GM12864 (cell line): ENCODE results near the gene TMEM119.
"Not testable (repeated sequence)": the region's sequence is repeated elsewhere in the genome, so short reads cannot be mapped to it uniquely, and the experiment has no call there.

Experiments
- DNase-seq: peaks from one replicate; pipeline ENCODE4 v3.0.0-alpha.2; 2011; ENCODE audit warnings: low read depth
- H3K4me3 ChIP-seq: 2 replicates; pipeline ENCODE4 v1.5.1; 2011; ENCODE audit warnings: mild to moderate bottlenecking, low read depth, low read length, control low read depth
- TF ChIP-seq, protein P1 (sequence below): IDR thresholded peaks from 2 replicates; pipeline ENCODE4 v1.5.1; 2011; ENCODE audit warnings: low read depth, mild to moderate bottlenecking, moderate library complexity, low read length, control low read depth, inconsistent platforms; ENCODE audit errors: missing control alignments

The TMEM119 gene

DNA sequence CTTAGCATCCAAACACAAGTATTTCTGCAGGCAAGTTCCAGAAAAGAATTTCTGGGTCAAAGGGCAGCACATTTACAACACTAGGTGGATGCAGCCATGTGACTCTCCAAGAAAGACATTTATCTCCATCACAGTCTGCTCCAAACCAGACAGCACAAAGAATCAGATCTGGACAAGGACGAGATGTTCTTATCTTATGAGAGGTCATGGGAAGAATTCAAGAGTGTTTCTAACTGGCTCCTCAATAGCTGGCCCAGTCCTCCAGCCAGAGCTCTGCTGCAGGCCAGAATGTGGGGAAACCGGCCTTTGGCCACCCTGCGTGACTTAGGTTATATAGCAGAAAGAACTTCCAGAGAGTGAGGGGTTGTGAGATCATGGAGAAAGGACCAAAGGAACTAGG lies 17.4 kb downstream of the TMEM119 start:
- TF ChIP-seq, protein P1, sequence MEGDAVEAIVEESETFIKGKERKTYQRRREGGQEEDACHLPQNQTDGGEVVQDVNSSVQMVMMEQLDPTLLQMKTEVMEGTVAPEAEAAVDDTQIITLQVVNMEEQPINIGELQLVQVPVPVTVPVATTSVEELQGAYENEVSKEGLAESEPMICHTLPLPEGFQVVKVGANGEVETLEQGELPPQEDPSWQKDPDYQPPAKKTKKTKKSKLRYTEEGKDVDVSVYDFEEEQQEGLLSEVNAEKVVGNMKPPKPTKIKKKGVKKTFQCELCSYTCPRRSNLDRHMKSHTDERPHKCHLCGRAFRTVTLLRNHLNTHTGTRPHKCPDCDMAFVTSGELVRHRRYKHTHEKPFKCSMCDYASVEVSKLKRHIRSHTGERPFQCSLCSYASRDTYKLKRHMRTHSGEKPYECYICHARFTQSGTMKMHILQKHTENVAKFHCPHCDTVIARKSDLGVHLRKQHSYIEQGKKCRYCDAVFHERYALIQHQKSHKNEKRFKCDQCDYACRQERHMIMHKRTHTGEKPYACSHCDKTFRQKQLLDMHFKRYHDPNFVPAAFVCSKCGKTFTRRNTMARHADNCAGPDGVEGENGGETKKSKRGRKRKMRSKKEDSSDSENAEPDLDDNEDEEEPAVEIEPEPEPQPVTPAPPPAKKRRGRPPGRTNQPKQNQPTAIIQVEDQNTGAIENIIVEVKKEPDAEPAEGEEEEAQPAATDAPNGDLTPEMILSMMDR: no peak
- no peak for DNase-seq
- H3K4me3 ChIP-seq: no peak overlapping the region

DNA sequence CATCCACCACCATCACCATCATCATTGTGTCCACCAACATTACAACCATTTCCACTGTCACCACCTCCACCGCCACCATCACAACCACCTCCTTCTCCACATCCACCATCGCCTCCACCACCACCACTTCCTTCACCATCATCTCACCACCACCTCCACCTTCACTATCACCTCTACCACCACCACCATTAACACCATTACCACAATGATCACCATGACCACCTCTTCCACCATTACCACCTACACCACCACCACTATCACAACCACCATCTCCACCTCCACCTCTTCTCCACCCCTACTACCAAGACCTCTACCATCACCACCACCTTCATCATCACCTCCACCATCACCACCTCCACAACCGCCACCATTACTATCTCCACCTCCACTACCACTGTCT lies 19.1 kb downstream of the TMEM119 start:
- TF ChIP-seq, protein P1: no peak
- DNase-seq: no peak
- H3K4me3 ChIP-seq: no peak overlapping the region

DNA sequence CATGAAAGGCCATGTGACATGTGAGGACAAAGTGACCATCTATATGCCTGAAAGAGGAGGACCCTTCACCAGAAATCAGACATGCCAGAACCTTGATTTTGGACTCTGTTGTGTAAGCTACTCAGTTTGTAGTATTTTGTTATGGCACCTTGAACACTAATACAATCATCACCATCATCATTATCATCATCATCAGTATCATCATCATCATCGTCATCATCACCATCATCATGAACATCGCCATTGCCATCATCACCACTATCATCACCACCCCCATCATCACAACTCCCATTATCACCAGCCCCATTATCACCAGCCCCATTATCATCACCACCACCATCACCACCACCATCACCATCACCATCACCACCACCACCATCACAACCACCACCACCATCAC lies 19.6 kb downstream of the TMEM119 start:
- TF ChIP-seq, protein P1: no peak

DNA sequence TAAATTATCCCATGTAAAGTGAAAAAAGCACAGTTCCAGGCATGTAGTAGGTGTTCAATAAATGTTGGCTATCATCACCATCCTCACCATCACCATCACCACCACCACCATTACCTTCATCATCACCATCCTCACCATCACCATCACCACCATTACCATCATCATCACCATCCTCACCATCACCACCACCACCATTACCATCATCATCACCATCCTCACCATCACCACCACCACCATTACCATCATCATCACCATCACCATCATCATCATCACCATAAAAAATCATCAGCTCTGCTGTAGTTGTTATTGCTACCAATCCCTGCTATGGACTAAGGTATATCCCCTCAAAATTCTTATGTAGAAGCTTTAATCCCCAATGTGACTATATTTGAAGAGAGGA lies 20.4 kb downstream of the TMEM119 start:
- no peak overlapping the region for H3K4me3 ChIP-seq
- no peak for DNase-seq
- TF ChIP-seq, protein P1: no peak

More for the DNA sequence above, 19.6 kb downstream of the TMEM119 start:
- DNase-seq: no peak
- no peak overlapping the region for H3K4me3 ChIP-seq

DNA sequence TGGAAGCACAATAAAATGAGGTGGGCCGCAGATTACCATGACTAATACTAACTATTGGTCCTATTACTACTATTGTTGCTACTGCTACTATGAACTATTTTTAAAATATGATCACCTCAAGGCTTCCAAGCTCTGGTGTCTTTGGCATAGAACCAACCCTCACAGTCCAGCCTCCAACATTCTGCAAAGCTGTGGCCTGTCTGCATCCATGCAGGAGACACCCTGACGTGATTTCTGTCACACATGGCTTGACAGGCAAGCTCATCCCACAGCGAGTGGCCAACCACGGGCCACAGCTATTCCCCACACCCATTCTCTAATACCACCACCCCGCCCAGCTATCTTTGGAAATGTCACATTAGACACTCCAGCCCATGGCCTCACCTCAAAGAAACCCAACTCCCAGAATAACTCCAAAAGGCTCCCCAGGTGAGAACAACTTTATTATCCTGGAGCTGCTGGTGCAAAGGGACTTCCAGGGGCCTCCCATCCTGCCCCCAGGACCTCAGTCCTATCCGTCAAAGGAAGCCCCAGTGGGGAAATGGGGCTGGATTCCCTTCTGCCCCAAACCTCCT lies 21.1 kb downstream of the TMEM119 start:
- DNase-seq: no peak
- TF ChIP-seq, protein P1: no peak
- no peak overlapping the region for H3K4me3 ChIP-seq

DNA sequence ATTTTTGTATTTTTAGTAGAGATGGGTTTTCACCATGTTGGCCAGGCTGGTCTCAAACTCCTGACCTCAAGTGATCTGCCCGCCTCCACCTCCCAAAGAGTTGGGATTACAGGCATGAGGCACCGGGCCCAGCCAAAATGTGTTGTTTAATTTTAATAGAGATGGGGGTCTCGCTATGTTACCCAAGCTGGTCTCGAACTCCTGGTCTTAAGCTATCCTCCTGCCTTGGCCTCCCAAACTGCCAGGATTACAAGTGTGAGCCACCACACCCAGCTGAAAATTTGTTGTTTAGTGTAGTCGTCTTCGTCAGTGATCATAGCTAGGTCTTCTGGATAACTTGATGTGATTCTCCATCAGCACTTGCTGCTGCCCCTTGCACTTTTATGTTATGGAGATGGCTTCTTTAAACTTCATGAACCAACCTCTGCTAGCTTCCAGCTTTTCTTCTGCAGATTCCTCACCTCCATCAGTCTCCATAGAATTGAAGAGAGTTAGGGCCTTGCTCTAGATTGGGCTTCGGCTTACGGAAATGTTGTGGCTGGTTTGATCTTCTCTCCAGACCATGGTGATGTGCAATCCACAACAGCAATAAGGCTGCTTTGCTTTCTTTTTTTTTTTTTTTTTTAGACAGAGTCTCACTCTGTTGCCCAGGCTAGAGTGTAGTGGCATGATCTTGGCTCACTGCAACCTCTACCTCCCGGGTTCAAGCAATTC lies 22.5 kb downstream of the TMEM119 start:
- TF ChIP-seq, protein P1: no peak
- no peak overlapping the region for H3K4me3 ChIP-seq
- DNase-seq: no peak

DNA sequence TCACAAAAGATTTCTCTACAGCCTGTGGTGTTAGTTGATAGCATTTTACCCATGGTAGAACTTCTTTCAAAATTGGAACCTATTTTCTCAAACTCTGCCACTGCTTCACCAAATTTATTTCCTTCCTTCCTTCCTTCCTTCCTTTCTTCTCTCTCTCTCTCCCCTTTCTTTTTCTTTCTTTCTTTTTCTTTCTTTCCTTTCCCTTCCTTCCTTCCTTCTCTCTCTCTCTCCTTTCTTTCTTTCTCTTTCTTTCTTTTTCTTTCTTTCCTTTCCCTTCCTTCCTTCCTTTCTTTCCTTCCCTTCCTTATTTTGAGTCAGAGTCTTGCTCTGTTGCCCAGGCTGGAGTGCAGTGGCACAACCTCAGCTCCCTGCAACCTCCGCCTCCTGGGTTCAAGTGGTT lies 23.6 kb downstream of the TMEM119 start:
- DNase-seq, H3K4me3 ChIP-seq: not testable (repeated sequence)
